H9 (cell line): ENCODE measurements around the gene GPR21. TPM values are rescaled to one million over a fixed set of nuclear protein-coding genes. Genes with fewer than 3 reads are reported as not detected.

ENCODE experiments used
- DNase-seq: peaks from one replicate; pipeline ENCODE4 v3.0.0-alpha.2; 2017
- H2AFZ ChIP-seq: one replicate; pipeline ENCODE4 v1.6.1; 2013; ENCODE audit warnings: mild to moderate bottlenecking, low read length, control low read depth, moderate library complexity
- H2AK5ac ChIP-seq: 2 replicates; pipeline ENCODE4 v1.6.1; 2013; ENCODE audit warnings: low read length, control low read depth, mixed read lengths; ENCODE audit not compliant: insufficient read length
- H2BK120ac ChIP-seq: one replicate; pipeline ENCODE4 v1.6.1; 2013; ENCODE audit warnings: low read depth, mild to moderate bottlenecking, low read length, control low read depth, inconsistent platforms; ENCODE audit not compliant: poor library complexity, severe bottlenecking
- H2BK12ac ChIP-seq: 2 replicates; pipeline ENCODE4 v1.6.1; 2013; ENCODE audit warnings: low read length, control low read depth, mixed read lengths, low read depth; ENCODE audit not compliant: insufficient read length
- H2BK15ac ChIP-seq: 2 replicates; pipeline ENCODE4 v1.6.1; 2013; ENCODE audit warnings: low read depth, low read length, control low read depth
- H2BK20ac ChIP-seq: one replicate; pipeline ENCODE4 v1.6.1; 2013; ENCODE audit warnings: low read depth, mild to moderate bottlenecking, low read length, control low read depth, inconsistent platforms; ENCODE audit not compliant: poor library complexity, severe bottlenecking
- H2BK5ac ChIP-seq: 2 replicates; pipeline ENCODE4 v1.6.1; 2013; ENCODE audit warnings: low read length, control low read depth, mixed read lengths; ENCODE audit not compliant: insufficient read length
- H3K14ac ChIP-seq: 2 replicates; pipeline ENCODE4 v1.6.1; 2013; ENCODE audit warnings: low read length, control low read depth; ENCODE audit not compliant: insufficient read depth
- H3K18ac ChIP-seq: 2 replicates; pipeline ENCODE4 v1.6.1; 2013; ENCODE audit warnings: low read depth, mild to moderate bottlenecking, mixed read lengths, low read length, control low read depth; ENCODE audit not compliant: insufficient read length
- H3K23ac ChIP-seq: 2 replicates; pipeline ENCODE4 v1.6.1; 2013; ENCODE audit warnings: low read length, control low read depth, mixed read lengths, low read depth; ENCODE audit not compliant: insufficient read length
- H3K23me2 ChIP-seq: 2 replicates; pipeline ENCODE4 v1.6.1; 2013; ENCODE audit warnings: low read depth, mild to moderate bottlenecking, mixed read lengths, low read length, control low read depth; ENCODE audit not compliant: insufficient read length, poor library complexity, severe bottlenecking
- H3K27ac ChIP-seq: 2 replicates; pipeline ENCODE4 v1.5.1; 2013; ENCODE audit warnings: low read length, control low read depth, mixed read lengths, low read depth; ENCODE audit not compliant: insufficient read length
- H3K27me3 ChIP-seq: 2 replicates; pipeline ENCODE4 v1.6.1; 2013; ENCODE audit warnings: low read length, control low read depth, inconsistent platforms; ENCODE audit not compliant: insufficient read depth
- H3K4ac ChIP-seq: 2 replicates; pipeline ENCODE4 v1.6.1; 2013; ENCODE audit warnings: low read depth, mild to moderate bottlenecking, control low read depth, inconsistent platforms, low read length, moderate library complexity
- H3K4me1 ChIP-seq: 2 replicates; pipeline ENCODE4 v1.6.1; 2013; ENCODE audit warnings: low read length, control low read depth, inconsistent platforms; ENCODE audit not compliant: insufficient read depth
- H3K4me2 ChIP-seq: 2 replicates; pipeline ENCODE4 v1.6.1; 2013; ENCODE audit warnings: low read length, control low read depth, mixed read lengths; ENCODE audit not compliant: insufficient read length, insufficient read depth
- H3K56ac ChIP-seq: 2 replicates; pipeline ENCODE4 v1.6.1; 2013; ENCODE audit warnings: low read depth, mild to moderate bottlenecking, mixed read lengths, low read length, control low read depth; ENCODE audit not compliant: insufficient read length
- H3K79me1 ChIP-seq: 2 replicates; pipeline ENCODE4 v1.6.1; 2013; ENCODE audit warnings: low read depth, mild to moderate bottlenecking, moderate library complexity, low read length, control low read depth, inconsistent platforms; ENCODE audit not compliant: insufficient read depth, poor library complexity, severe bottlenecking
- H3K79me2 ChIP-seq: 2 replicates; pipeline ENCODE4 v1.6.1; 2013; ENCODE audit warnings: low read length, control low read depth, inconsistent platforms; ENCODE audit not compliant: insufficient read depth
- H3K9ac ChIP-seq: 2 replicates; pipeline ENCODE4 v1.6.1; 2013; ENCODE audit warnings: low read length, control low read depth, mixed read lengths; ENCODE audit not compliant: insufficient read length; ENCODE audit errors: extremely low read depth
- H3K9me3 ChIP-seq: one replicate; pipeline ENCODE4 v1.6.1; 2013; ENCODE audit warnings: low read depth, low read length, inconsistent platforms; ENCODE audit not compliant: control insufficient read depth
- H3T11ph ChIP-seq: one replicate; pipeline ENCODE4 v1.6.1; 2013; ENCODE audit warnings: mild to moderate bottlenecking, low read length, control low read depth, inconsistent platforms
- H4K20me1 ChIP-seq: one replicate; pipeline ENCODE4 v1.6.1; 2013; ENCODE audit not compliant: control insufficient read depth, insufficient read length, insufficient read depth
- H4K5ac ChIP-seq: 2 replicates; pipeline ENCODE4 v1.6.1; 2013; ENCODE audit warnings: low read depth, mild to moderate bottlenecking, mixed read lengths, low read length, control low read depth; ENCODE audit not compliant: insufficient read length
- H4K8ac ChIP-seq: replicated peaks from 2 replicates; pipeline ENCODE4 v1.6.1; 2013; ENCODE audit warnings: low read length, control low read depth, mixed read lengths, low read depth; ENCODE audit not compliant: insufficient read length
- H4K91ac ChIP-seq: 2 replicates; pipeline ENCODE4 v1.6.1; 2013; ENCODE audit warnings: low read depth, mild to moderate bottlenecking, moderate library complexity, mixed read lengths, low read length, control low read depth; ENCODE audit not compliant: insufficient read length
- H3K27ac Mint-ChIP-seq, 3 experiments: 2 replicates in 2 of 3; 3 replicates in 1 of 3; pipeline ENCODE4 v1.8.0; 2020 to 2021; ENCODE audit warnings: mixed read lengths in 3 of 3, mild to moderate bottlenecking in 1 of 3, moderate library complexity in 1 of 3
- H3K27me3 Mint-ChIP-seq: 2 replicates; pipeline ENCODE4 v1.8.0; 2021; ENCODE audit warnings: low read depth, mild to moderate bottlenecking, moderate library complexity, mixed read lengths
- H3K36me3 Mint-ChIP-seq, 3 experiments: 2 replicates in 2 of 3; 3 replicates in 1 of 3; pipeline ENCODE4 v1.8.0; 2020 to 2021; ENCODE audit warnings: low read depth in 3 of 3, mixed read lengths in 3 of 3; ENCODE audit not compliant: insufficient read depth in 1 of 3
- H3K4me1 Mint-ChIP-seq, 2 experiments: 2 replicates each; pipeline ENCODE4 v1.8.0; 2020; ENCODE audit warnings: mixed read lengths in 2 of 2
- H3K4me3 Mint-ChIP-seq, 2 experiments: 2 replicates in 1 of 2; 3 replicates in 1 of 2; pipeline ENCODE4 v1.8.0; 2020 to 2021; ENCODE audit warnings: mild to moderate bottlenecking in 2 of 2, mixed read lengths in 2 of 2, moderate library complexity in 1 of 2
- H3K9me3 Mint-ChIP-seq, 2 experiments: 2 replicates in 1 of 2; 3 replicates in 1 of 2; pipeline ENCODE4 v1.8.0; 2020; ENCODE audit warnings: mild to moderate bottlenecking in 2 of 2, mixed read lengths in 2 of 2, moderate library complexity in 1 of 2
- CTCF ChIP-seq: fragments of 200-600 bp; sonication (generic); conservative IDR thresholded peaks from 3 replicates; pipeline ENCODE4 v1.8.0; 2021; ENCODE audit warnings: antibody characterized with exemption, mild to moderate bottlenecking
- WGBS: extraction: QIAGEN DNeasy Blood & Tissue Kit; methylation state at CpG from one replicate; pipeline ENCODE4 v1.1.7; 2013; ENCODE audit warnings: missing lambda C conversion rate, low lambda C conversion rate, mixed read lengths; ENCODE audit not compliant: insufficient read length; ENCODE audit errors: extremely low coverage; 5-methylcytosine and 5-hydroxymethylcytosine counted together
- total RNA-seq: library from RNA; stranded (reverse); gene quantifications from 2 replicates; pipeline ENCODE4 v1.2.1, GENCODE V29; 2021

Gene GPR21
- total RNA-seq, 1 experiment from 2014 or later = 0.87 TPM

- H3T11ph ChIP-seq = no peak overlapping the region
- H2AFZ ChIP-seq = no peak overlapping the region
- H2AK5ac ChIP-seq = no peak overlapping the region
- Mint-ChIP-seq H3K4me1 (peaks cover 12 to 17% of the 10 kb centered on the region in 2 experiments), H3K27ac (no peak overlapping the region), H3K9me3 (no peaks in the 10 kb centered on the region), H3K36me3 (peaks cover 13 to 67% (median 59%) of the 10 kb centered on the region in 3 experiments; a peak in 6 of 7 replicates), H3K27me3 (no peaks in the 10 kb centered on the region), H3K4me3 (no peak overlapping the region)
- H3K18ac ChIP-seq = no peak overlapping the region
- no peak overlapping the region for H3K27ac ChIP-seq
- H2BK15ac ChIP-seq = no peak overlapping the region
- H2BK120ac ChIP-seq = no peak overlapping the region
- H4K5ac ChIP-seq = no peak overlapping the region
- no peak overlapping the region for H3K9ac ChIP-seq
- H2BK5ac ChIP-seq = no peak overlapping the region
- no peak for TF ChIP-seq CTCF
- no peak overlapping the region for H4K8ac ChIP-seq
- H3K79me2 ChIP-seq = no peaks in the 10 kb centered on the region
- H3K27me3 ChIP-seq = no peaks in the 10 kb centered on the region
- no peak overlapping the region for H2BK20ac ChIP-seq
- no peaks in the 10 kb centered on the region for H4K20me1 ChIP-seq
- peaks cover 5% of the 10 kb centered on the region; the same call in 1 of the 2 replicates for H3K4me1 ChIP-seq
- no peak overlapping the region for H3K56ac ChIP-seq
- no peaks in the 10 kb centered on the region for H3K79me1 ChIP-seq
- no CpG with 5 or more reads among the region's 6 CpGs for WGBS
- no peak for DNase-seq
- H3K23me2 ChIP-seq = no peaks in the 10 kb centered on the region
- H3K9me3 ChIP-seq = no peaks in the 10 kb centered on the region
- no peak overlapping the region for H3K4ac ChIP-seq
- H2BK12ac ChIP-seq = no peak overlapping the region
- H3K4me2 ChIP-seq = no peak overlapping the region
- H3K23ac ChIP-seq = no peak overlapping the region
- H3K14ac ChIP-seq = no peak overlapping the region
- H4K91ac ChIP-seq = no peak overlapping the region
These were observed 50.2 kb downstream of the GPR21 start for GRCh38 chr9:123083680-123084079.
